B cell (primary cell): ENCODE measurements around the gene G6PC3. TPM values are rescaled to one million over a fixed set of nuclear protein-coding genes. Genes with fewer than 3 reads are reported as not detected.

Source experiments
- ATAC-seq: fragments of 200-7000 bp; cut with Tn5 transposase; one replicate; pipeline ENCODE4 v1.10.0; 2021; ENCODE audit warnings: low read depth, mild to moderate bottlenecking, moderate number of reproducible peaks, moderate library complexity
- CTCF ChIA-PET: fragments of 350-600 bp; sonication (Branson Sonifier 250); formaldehyde crosslinking; loops from one replicate; lab custom pipeline; 2021; ENCODE audit warnings: antibody characterized with exemption, inconsistent platforms; lab: Charles Lee
- POLR2A ChIA-PET: fragments of 350-600 bp; sonication (Branson Sonifier 250); formaldehyde crosslinking; loops from one replicate; lab custom pipeline; 2021; ENCODE audit warnings: antibody characterized with exemption; lab: Charles Lee
- DNase-seq: peaks from one replicate; pipeline ENCODE4 v3.0.0; 2013
- H2AFZ ChIP-seq: 2 replicates; pipeline ENCODE4 v1.6.1; 2012; ENCODE audit warnings: mild to moderate bottlenecking, low read depth, low read length; ENCODE audit not compliant: insufficient read depth, poor library complexity, severe bottlenecking
- H3K27ac ChIP-seq, 2 donors: 1 replicate in 1 of 2; 2 replicates in 1 of 2; pipeline ENCODE4 v1.5.1; 2012 to 2013; ENCODE audit warnings: low read length in 2 of 2, mild to moderate bottlenecking in 2 of 2, moderate library complexity in 1 of 2
- H3K27me3 ChIP-seq, 4 experiments: fragments of 200-600 bp in 1 of 4; sonication (generic) in 1 of 4; replicated peaks in 1 of 4; 1 replicate in 2 of 4; 2 replicates in 2 of 4; pipeline versions ENCODE4 v1.6.1 to v1.7.0; 2013 to 2016; ENCODE audit warnings: low read length in 3 of 4, mild to moderate bottlenecking in 2 of 4, mixed read lengths in 1 of 4, moderate library complexity in 1 of 4; ENCODE audit not compliant: insufficient read depth in 4 of 4, control insufficient read depth in 3 of 4; ENCODE audit errors: control extremely low read depth in 1 of 4
- H3K36me3 ChIP-seq, 2 experiments: replicated peaks in 1 of 2; 1 replicate in 1 of 2; 2 replicates in 1 of 2; pipeline versions ENCODE4 v1.6.1 to v1.7.1; 2013; ENCODE audit warnings: low read length in 1 of 2; ENCODE audit not compliant: insufficient read depth in 2 of 2, control insufficient read depth in 1 of 2; ENCODE audit errors: control extremely low read depth in 1 of 2, extremely low read depth in 1 of 2
- H3K4me1 ChIP-seq, 2 donors: fragments of 200-600 bp in 1 of 2; sonication (generic) in 1 of 2; 1 replicate in 1 of 2; 2 replicates in 1 of 2; pipeline versions ENCODE4 v1.5.1 to v1.6.1; 2013 to 2017; ENCODE audit warnings: low read length in 2 of 2; ENCODE audit not compliant: control insufficient read depth in 2 of 2, insufficient read depth in 2 of 2
- H3K4me2 ChIP-seq: replicated peaks from 2 replicates; pipeline ENCODE3; 2012; ENCODE audit warnings: mild to moderate bottlenecking, low read depth, low read length; ENCODE audit not compliant: poor library complexity, severe bottlenecking
- H3K4me3 ChIP-seq, 5 experiments: fragments of 200-600 bp in 1 of 5; sonication (generic) in 1 of 5; 1 replicate in 3 of 5; 2 replicates in 2 of 5; pipeline versions ENCODE4 v1.5.1 to v1.7.0; 2011 to 2016; ENCODE audit warnings: low read length in 4 of 5, mild to moderate bottlenecking in 4 of 5, low read depth in 2 of 5, control low read depth in 1 of 5, moderate library complexity in 1 of 5; ENCODE audit not compliant: insufficient read depth in 1 of 5; ENCODE audit errors: control extremely low read depth in 1 of 5, extremely low read depth in 1 of 5
- H3K79me2 ChIP-seq: fragments of 200-600 bp; sonication (generic); one replicate; pipeline ENCODE4 v1.6.0; 2016; ENCODE audit warnings: low read length; ENCODE audit not compliant: control insufficient read depth, insufficient read depth
- H3K9ac ChIP-seq: fragments of 200-600 bp; sonication (generic); 2 replicates; pipeline ENCODE4 v1.6.1; 2017; ENCODE audit warnings: mild to moderate bottlenecking, low read length, moderate library complexity
- H3K9me3 ChIP-seq, 3 donors: one replicate each; pipeline versions ENCODE4 v1.6.1 to v1.7.1; 2013; ENCODE audit warnings: low read length in 2 of 3; ENCODE audit not compliant: control insufficient read depth in 2 of 3, insufficient read depth in 1 of 3; ENCODE audit errors: control extremely low read depth in 1 of 3
- H4K20me1 ChIP-seq: 2 replicates; pipeline ENCODE4 v1.6.0; 2012; ENCODE audit warnings: mild to moderate bottlenecking, low read length; ENCODE audit not compliant: insufficient read depth, control insufficient read depth, poor library complexity, severe bottlenecking
- H3K27ac Mint-ChIP-seq: one replicate; pipeline ENCODE4 v1.8.0; 2021; ENCODE audit warnings: mixed read lengths
- H3K27me3 Mint-ChIP-seq: one replicate; pipeline ENCODE4 v1.8.0; 2021; ENCODE audit warnings: mixed read lengths
- H3K4me1 Mint-ChIP-seq: one replicate; pipeline ENCODE4 v1.8.0; 2021; ENCODE audit warnings: mixed read lengths
- H3K4me3 Mint-ChIP-seq: one replicate; pipeline ENCODE4 v1.8.0; 2021; ENCODE audit warnings: mixed read lengths
- H3K9me3 Mint-ChIP-seq: one replicate; pipeline ENCODE4 v1.8.0; 2022; ENCODE audit warnings: mixed read lengths; ENCODE audit not compliant: insufficient read depth
- CTCF ChIP-seq: fragments of 200-600 bp; IDR thresholded peaks from one replicate; pipeline ENCODE4 v1.8.0; 2022; ENCODE audit warnings: antibody characterized with exemption, mild to moderate bottlenecking
- EZH2 ChIP-seq: IDR thresholded peaks from 2 replicates; pipeline ENCODE4 v1.6.1; 2012; ENCODE audit warnings: borderline replicate concordance, low read depth, mild to moderate bottlenecking, moderate library complexity, low read length; ENCODE audit not compliant: insufficient read depth, poor library complexity, severe bottlenecking
- WGBS: methylation state at CpG from one replicate; pipeline ENCODE4 v1.1.5; 2013; ENCODE audit warnings: missing lambda C conversion rate; ENCODE audit not compliant: insufficient coverage; 5-methylcytosine and 5-hydroxymethylcytosine counted together
- intact Hi-C: fragments of 100-400 bp; cut with micrococcal nuclease; formaldehyde crosslinking; loops from one replicate; pipeline ENCODE4 v1.10.0; 2022
- polyA plus RNA-seq: library from polyadenylated mRNA; depleted of rRNA; stranded (reverse); fragments of >200 nt; gene quantifications from 2 replicates; pipeline ENCODE4 v1.2.3, GENCODE V29; 2012
- total RNA-seq, 2 donors: library from RNA; stranded (reverse); fragments of 120-200 nt in 1 of 2; gene quantifications; 1 replicate in 1 of 2; 2 replicates in 1 of 2; pipeline versions ENCODE4 v1.2.3 to v1.2.4, GENCODE V29; 2013 to 2022

G6PC3 gene
- total and polyA plus RNA-seq, 2 donors (not counting 1 experiment from before 2014, with no cell fraction given), result 24.3 to 28.5 TPM

GRCh38 chr17:44112284-44113280 lies 42.0 kb downstream of the G6PC3 start:
- Histone ChIP-seq H3K27me3 (no peaks in the 10 kb centered on the region), H3K4me3 (no peak overlapping the region), H3K9me3 (no peaks in the 10 kb centered on the region), H4K20me1 (peaks cover 100% of the 10 kb centered on the region), H3K9ac (no peak overlapping the region), H3K27ac (no peak overlapping the region), H3K79me2 (peaks cover 95% of the 10 kb centered on the region), H3K36me3 (peaks cover 9 to 41% of the 10 kb centered on the region in 2 experiments), H3K4me2 (peak overlapping the region; percentile 82), H2AFZ (no peak overlapping the region), H3K4me1 (peaks cover 32 to 43% of the 10 kb centered on the region in 2 donors)
- Mint-ChIP-seq H3K27ac (no peak overlapping the region), H3K9me3 (no peaks in the 10 kb centered on the region), H3K4me3 (peak overlapping the region; percentile 56), H3K4me1 (peaks cover 47% of the 10 kb centered on the region), H3K27me3 (no peaks in the 10 kb centered on the region)
- WGBS, result 97% methylated on average over 3 of the region's 4 CpGs
- DNase-seq (no peak), ATAC-seq (no peak)
- TF ChIP-seq EZH2 (no peak), CTCF (no peak)
- ChIA-PET CTCF (interaction anchor here (0.7 to 1.8 kb wide), 2 partner anchors 11 to 68 kb away, joined by 5 to 7 read pairs; partner anchors contain the start of gene HDAC5), POLR2A (no interaction called here)
- intact Hi-C loops, result loop anchor here (1.0 kb wide), 1 partner anchor 10 kb away; no protein-coding TSS in a partner anchor

- peaks cover 32 to 43% of the 10 kb centered on the region in 2 donors for H3K4me1 ChIP-seq
- H3K4me3 Mint-ChIP-seq, result no peak overlapping the region
- no peak for TF ChIP-seq EZH2
- peaks cover 49% of the 10 kb centered on the region for H3K4me1 Mint-ChIP-seq
- H3K36me3 ChIP-seq, result peaks cover 7 to 41% of the 10 kb centered on the region in 2 experiments
- H3K4me3 ChIP-seq, result no peak overlapping the region
- no peak overlapping the region for H3K9ac ChIP-seq
- H2AFZ ChIP-seq, result no peak overlapping the region
- intact Hi-C loops, result no loop called here
- 100% methylated on average over 1 of the region's 1 CpG for WGBS
- ChIA-PET CTCF (no interaction called here), POLR2A (no interaction called here)
- H3K27me3 Mint-ChIP-seq, result no peaks in the 10 kb centered on the region
- H3K27me3 ChIP-seq, result no peaks in the 10 kb centered on the region
- ATAC-seq (no peak), DNase-seq (no peak)
- H3K27ac Mint-ChIP-seq, result no peak overlapping the region
- H3K9me3 Mint-ChIP-seq, result no peaks in the 10 kb centered on the region
- H3K27ac ChIP-seq, result no peak overlapping the region
- peaks cover 95% of the 10 kb centered on the region for H3K79me2 ChIP-seq
- no peaks in the 10 kb centered on the region for H3K9me3 ChIP-seq
- H4K20me1 ChIP-seq, result peaks cover 100% of the 10 kb centered on the region
- H3K4me2 ChIP-seq, result peak overlapping the region; percentile 8
Observed at GRCh38 chr17:44113382-44113781, 42.8 kb downstream of the G6PC3 start.
